GM23248 (cell line): ENCODE results near the gene TRIM29.

Source experiments
- EZH2 ChIP-seq: fragments of 200-600 bp; sonication (generic); IDR thresholded peaks from 2 replicates; pipeline ENCODE4 v1.6.1; 2018; ENCODE audit warnings: antibody characterized with exemption, mild to moderate bottlenecking; ENCODE audit not compliant: insufficient read depth, poor library complexity, severe bottlenecking
- EZH2phosphoT487 ChIP-seq: fragments of 200-600 bp; sonication (generic); IDR thresholded peaks from 2 replicates; pipeline ENCODE4 v1.6.1; 2018; ENCODE audit warnings: antibody characterized with exemption, moderate library complexity, mild to moderate bottlenecking, low read depth; ENCODE audit not compliant: insufficient read depth

DNA sequence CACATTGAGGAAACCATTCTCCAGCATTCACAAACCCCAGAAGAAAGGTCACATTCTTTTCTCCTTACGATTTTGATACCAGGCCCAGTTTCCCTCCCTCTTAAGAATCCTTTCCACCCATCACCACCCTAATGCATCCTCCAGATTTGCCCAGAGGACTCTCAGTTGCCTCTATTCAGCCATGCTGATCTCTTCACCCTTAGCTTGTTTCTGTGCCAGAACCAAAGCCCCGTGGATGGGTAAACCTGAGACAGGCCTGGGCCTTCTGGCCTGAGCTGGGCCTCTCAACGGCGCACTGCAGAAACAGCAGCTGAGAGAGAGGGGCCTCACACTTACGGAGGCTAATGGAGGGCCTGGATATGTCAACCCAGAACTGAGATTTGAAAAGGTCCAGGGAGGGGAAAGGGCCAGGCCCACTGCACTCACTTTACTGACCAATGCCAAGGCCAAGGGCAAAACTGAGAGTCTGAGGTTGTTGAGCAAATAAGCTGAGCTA, 40.7 kb upstream of the TRIM29 start:
- no peak for TF ChIP-seq EZH2phosphoT487
- TF ChIP-seq EZH2 = no peak
